Gastrocnemius medialis (tissue), 4 donors: ENCODE data around the gene F11. TPM values are rescaled to one million over a fixed set of nuclear protein-coding genes. Genes with fewer than 3 reads are reported as not detected.

Experiments
- ATAC-seq, 2 donors: fragments of 150-250 bp; one replicate each; pipeline ENCODE4 v1.9.1; 2016
- DNase-seq, 2 donors: peaks; one replicate each; pipeline ENCODE4 v3.0.0-alpha.2; 2019
- H3K27ac ChIP-seq, 4 donors: fragments of 200-600 bp; sonication (generic); 1 replicate in 1 of 4; 2 replicates in 3 of 4; pipeline ENCODE4 v1.5.1; 2016 to 2018; ENCODE audit warnings: mild to moderate bottlenecking in 2 of 4, moderate library complexity in 1 of 4
- H3K27me3 ChIP-seq, 3 donors: fragments of 200-600 bp; sonication (generic) in 2 of 3; 1 replicate in 1 of 3; 2 replicates in 2 of 3; pipeline versions ENCODE4 v1.5.1 to v1.6.0; 2016 to 2019; ENCODE audit warnings: mild to moderate bottlenecking in 1 of 3, moderate library complexity in 1 of 3
- H3K36me3 ChIP-seq, 2 donors: fragments of 200-600 bp; sonication (generic) in 1 of 2; one replicate each; pipeline ENCODE4 v1.5.1; 2017 to 2018
- H3K4me1 ChIP-seq, 2 donors: fragments of 200-600 bp; sonication (generic) in 1 of 2; one replicate each; pipeline ENCODE4 v1.5.1; 2016 to 2017; ENCODE audit warnings: mild to moderate bottlenecking in 2 of 2
- H3K4me3 ChIP-seq, 4 donors: fragments of 200-600 bp; sonication (generic) in 3 of 4; 1 replicate in 1 of 4; 2 replicates in 3 of 4; pipeline ENCODE4 v1.5.1; 2016 to 2019; ENCODE audit warnings: mild to moderate bottlenecking in 2 of 4
- H3K9me3 ChIP-seq, 3 donors: fragments of 200-600 bp; sonication (generic) in 2 of 3; 1 replicate in 1 of 3; 2 replicates in 2 of 3; pipeline ENCODE4 v1.5.1; 2016 to 2019
- CTCF ChIP-seq, 5 experiments: fragments of 450-650 bp in 3 of 5; fragments of 200-600 bp in 2 of 5; sonication (generic) in 2 of 5; IDR thresholded peaks in 4 of 5; conservative IDR thresholded peaks in 1 of 5; 1 replicate in 4 of 5; 2 replicates in 1 of 5; pipeline ENCODE4 v1.5.1; 2016 to 2019; ENCODE audit warnings: antibody characterized with exemption in 5 of 5, mild to moderate bottlenecking in 3 of 5, moderate library complexity in 3 of 5
- POLR2A ChIP-seq, 2 donors: fragments of 450-650 bp; IDR thresholded peaks; one replicate each; pipeline ENCODE4 v1.6.1; 2017; ENCODE audit warnings: antibody characterized with exemption in 2 of 2, mild to moderate bottlenecking in 2 of 2, moderate library complexity in 2 of 2
- in situ Hi-C, 4 donors: fragments of 200-750 bp; cut with MboI; loops; one replicate each; pipeline versions ENCODE4 v1.15.0 to v1.8.0; 2017; ENCODE audit warnings: low sequenced_read_pairs in 4 of 4
- intact Hi-C: fragments of 100-400 bp; cut with DNase I; formaldehyde crosslinking; loops from one replicate; pipeline ENCODE4 v1.15.1; 2023; ENCODE audit warnings: low total_unique reads
- total RNA-seq, 4 donors: library from RNA; depleted of rRNA; stranded (reverse); fragments of >200 nt; gene quantifications; one replicate each; pipeline versions ENCODE4 v1.1.0 to v1.2.3, GENCODE V29; 2016

The F11 gene
- total RNA-seq, 4 donors from 2014 or later = 0.22 TPM; not detected in 3

GRCh38 chr4:186300659-186301390, 34.8 kb downstream of the F11 start:
- no peak for ATAC-seq
- no peaks in the 10 kb centered on the region for H3K4me1 ChIP-seq

GRCh38 chr4:186304216-186304615, 38.2 kb downstream of the F11 start:
- TF ChIP-seq POLR2A (IDR thresholded peaks at IDR 0.05) = no peak
- TF ChIP-seq CTCF (IDR thresholded peaks at IDR 0.05 in 4 of 5, conservative IDR thresholded peaks at IDR 0.05 in 1 of 5) = no peak
- intact Hi-C loops (no loop called here), in situ Hi-C loops (loop anchor here in 1 of 4 donors (5.0 kb wide), 1 partner anchor 283 kb away; no protein-coding TSS in a partner anchor)
- Histone ChIP-seq H3K4me1 (no peaks in the 10 kb centered on the region), H3K4me3 (no peak overlapping the region), H3K27me3 (peaks cover 3 to 8% (median 7%) of the 10 kb centered on the region in 3 donors), H3K36me3 (no peaks in the 10 kb centered on the region), H3K27ac (no peak overlapping the region), H3K9me3 (no peaks in the 10 kb centered on the region)
- DNase-seq (no peak), ATAC-seq (no peak)

More at GRCh38 chr4:186300659-186301390, 34.8 kb downstream of the F11 start:
- H3K36me3 ChIP-seq = no peaks in the 10 kb centered on the region
- TF ChIP-seq CTCF (IDR thresholded peaks at IDR 0.05 in 4 of 5, conservative IDR thresholded peaks at IDR 0.05 in 1 of 5) (no peak), POLR2A (IDR thresholded peaks at IDR 0.05) (no peak)
- in situ Hi-C loops (loop anchor here in 1 of 4 donors (5.0 kb wide), 1 partner anchor 286 kb away; no protein-coding TSS in a partner anchor), intact Hi-C loops (no loop called here)
- no peak overlapping the region for H3K27ac ChIP-seq
- H3K9me3 ChIP-seq = no peaks in the 10 kb centered on the region
- no peak overlapping the region for H3K4me3 ChIP-seq
- H3K27me3 ChIP-seq = peaks cover 14 to 16% (median 15%) of the 10 kb centered on the region in 3 donors
- DNase-seq = no peak

- intact Hi-C loops = no loop called here
- Histone ChIP-seq H3K27ac (no peak overlapping the region), H3K36me3 (no peaks in the 10 kb centered on the region), H3K27me3 (peaks cover 3 to 8% (median 7%) of the 10 kb centered on the region in 3 donors), H3K9me3 (no peaks in the 10 kb centered on the region), H3K4me1 (no peaks in the 10 kb centered on the region), H3K4me3 (no peak overlapping the region)
- TF ChIP-seq POLR2A (IDR thresholded peaks at IDR 0.05) (no peak), CTCF (IDR thresholded peaks at IDR 0.05 in 4 of 5, conservative IDR thresholded peaks at IDR 0.05 in 1 of 5) (no peak)
- ATAC-seq (no peak), DNase-seq (no peak)
- in situ Hi-C loops = loop anchor here in 1 of 4 donors (5.0 kb wide), 1 partner anchor 282 kb away; no protein-coding TSS in a partner anchor
Measured at GRCh38 chr4:186304866-186305505, 39.0 kb downstream of the F11 start.

- DNase-seq = no peak
- intact Hi-C loops = no loop called here
- peaks cover 6 to 8% (median 7%) of the 10 kb centered on the region in 3 donors for H3K27me3 ChIP-seq
Measured at GRCh38 chr4:186307497-186307896, 41.5 kb downstream of the F11 start.

More at GRCh38 chr4:186307497-186307896, 41.5 kb downstream of the F11 start:
- TF ChIP-seq CTCF (IDR thresholded peaks at IDR 0.05 in 4 of 5, conservative IDR thresholded peaks at IDR 0.05 in 1 of 5) (no peak), POLR2A (IDR thresholded peaks at IDR 0.05) (no peak)
- in situ Hi-C loops = no loop called here
- no peak for ATAC-seq
- Histone ChIP-seq H3K9me3 (no peaks in the 10 kb centered on the region), H3K27ac (no peak overlapping the region), H3K4me3 (no peak overlapping the region), H3K36me3 (no peaks in the 10 kb centered on the region), H3K4me1 (no peaks in the 10 kb centered on the region)
